H1 (cell line): ENCODE data around the gene AQP2. TPM values are rescaled to one million over a fixed set of nuclear protein-coding genes. Genes with fewer than 3 reads are reported as not detected.

Experiments used
- BACH1 ChIP-seq: IDR thresholded peaks from 2 replicates; pipeline ENCODE4 v1.6.1; 2012; ENCODE audit warnings: low read length, improper control_type of control experiment
- CBX8 ChIP-seq: fragments of 300-800, 300-1000 bp; sonication (generic); IDR thresholded peaks from 2 replicates; pipeline ENCODE4 v1.7.1; 2016; ENCODE audit warnings: low read depth, low read length, borderline replicate concordance
- CHD1 ChIP-seq: IDR thresholded peaks from 2 replicates; pipeline ENCODE4 v1.6.1; 2012; ENCODE audit warnings: low read depth, low read length, improper control_type of control experiment
- EP300 ChIP-seq, 2 experiments: IDR thresholded peaks; 1 replicate in 1 of 2; 2 replicates in 1 of 2; pipeline ENCODE4 v1.6.1; 2011 to 2012; ENCODE audit warnings: low read depth in 2 of 2, low read length in 2 of 2, mild to moderate bottlenecking in 2 of 2, borderline replicate concordance in 1 of 2, inconsistent platforms in 1 of 2, moderate library complexity in 1 of 2
- PHF8 ChIP-seq: fragments of 200-600 bp; sonication (generic); conservative IDR thresholded peaks from 2 replicates; pipeline ENCODE4 v1.7.1; 2012; ENCODE audit warnings: low read depth, mild to moderate bottlenecking, inconsistent platforms, low read length, moderate library complexity
- RFX5 ChIP-seq: IDR thresholded peaks from 2 replicates; pipeline ENCODE4 v1.6.1; 2011; ENCODE audit warnings: low read depth, low read length, improper control_type of control experiment, borderline replicate concordance
- TCF12 ChIP-seq: IDR thresholded peaks from 2 replicates; pipeline ENCODE4 v1.6.1; 2011; ENCODE audit warnings: low read depth, mild to moderate bottlenecking, low read length
- polyA plus RNA-seq, 7 experiments: library from polyadenylated mRNA; depleted of rRNA in 3 of 7; stranded (reverse) in 5 of 7; unstranded in 2 of 7; fragments of >200 nt in 5 of 7; fragments of 200-250 nt in 2 of 7; gene quantifications; 1 replicate in 5 of 7; 2 replicates in 1 of 7; 4 replicates in 1 of 7; pipeline versions ENCODE4 v1.2.1 to v1.2.3, GENCODE V29; 2011 to 2013; ENCODE audit warnings: missing spikeins in 2 of 7, mixed read lengths in 2 of 7
- total RNA-seq: library from RNA; stranded (reverse); fragmentation: NEBNext Ultra II Directional; extraction: Animal tissue kit (Norgen Biotek cat#: 25700); gene quantifications from 2 replicates; pipeline ENCODE4 v1.2.1, GENCODE V29; 2021

Gene AQP2
- total and polyA plus RNA-seq, 2 of the 8 experiments (the other 6 are each of a cell fraction or from before 2014, with no cell fraction given): not detected

DNA sequence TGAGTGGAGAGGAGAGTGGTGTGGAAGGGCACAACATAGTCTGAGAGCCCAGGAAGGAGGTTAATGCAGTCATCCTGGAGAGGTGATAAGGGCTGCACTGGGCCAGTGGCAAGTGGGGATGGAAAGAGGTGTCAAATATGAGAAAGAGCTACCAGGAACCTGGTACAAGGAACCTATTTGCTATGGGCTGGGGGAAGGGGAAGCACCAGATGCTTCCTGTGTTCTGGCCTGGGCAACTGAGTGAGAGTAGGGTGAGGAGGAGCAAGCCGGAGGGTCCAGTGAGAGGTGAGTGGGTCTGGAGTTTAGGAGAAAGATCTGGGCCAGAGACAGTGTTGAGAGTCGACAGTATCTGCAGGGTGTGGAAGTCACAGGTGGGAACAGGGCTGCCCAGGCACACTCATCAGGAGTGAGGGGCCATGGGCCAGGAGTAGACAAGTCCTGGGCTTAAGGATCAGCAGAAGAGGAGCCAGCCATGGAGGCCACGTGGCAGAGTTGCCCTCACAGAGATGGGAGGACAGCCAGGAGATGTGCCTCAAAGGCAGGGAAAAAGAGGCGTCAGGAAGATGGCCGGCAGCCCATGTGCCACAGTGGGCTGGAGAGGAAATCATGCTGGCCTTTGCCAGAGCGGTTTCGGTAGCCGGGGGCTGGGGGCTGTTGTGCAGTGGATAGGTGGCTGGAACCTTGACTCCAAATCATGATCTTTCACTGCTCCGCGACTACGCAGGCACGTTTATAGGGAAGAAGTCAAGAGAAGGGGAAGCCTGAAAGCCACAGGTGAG, 19.3 kb downstream of the AQP2 start (continued):
- TF ChIP-seq EP300 (IDR thresholded peaks at IDR 0.05; ENCODE audit: borderline replicate concordance in 1 of 2, low read depth in 2 of 2, low read length in 2 of 2) (no peak), CHD1 (no peak), TCF12 (no peak), BACH1 (no peak), RFX5 (no peak), CBX8 (no peak), PHF8 (no peak)
